Measurements from ENCODE around the gene ATP6V0C.

DNA sequence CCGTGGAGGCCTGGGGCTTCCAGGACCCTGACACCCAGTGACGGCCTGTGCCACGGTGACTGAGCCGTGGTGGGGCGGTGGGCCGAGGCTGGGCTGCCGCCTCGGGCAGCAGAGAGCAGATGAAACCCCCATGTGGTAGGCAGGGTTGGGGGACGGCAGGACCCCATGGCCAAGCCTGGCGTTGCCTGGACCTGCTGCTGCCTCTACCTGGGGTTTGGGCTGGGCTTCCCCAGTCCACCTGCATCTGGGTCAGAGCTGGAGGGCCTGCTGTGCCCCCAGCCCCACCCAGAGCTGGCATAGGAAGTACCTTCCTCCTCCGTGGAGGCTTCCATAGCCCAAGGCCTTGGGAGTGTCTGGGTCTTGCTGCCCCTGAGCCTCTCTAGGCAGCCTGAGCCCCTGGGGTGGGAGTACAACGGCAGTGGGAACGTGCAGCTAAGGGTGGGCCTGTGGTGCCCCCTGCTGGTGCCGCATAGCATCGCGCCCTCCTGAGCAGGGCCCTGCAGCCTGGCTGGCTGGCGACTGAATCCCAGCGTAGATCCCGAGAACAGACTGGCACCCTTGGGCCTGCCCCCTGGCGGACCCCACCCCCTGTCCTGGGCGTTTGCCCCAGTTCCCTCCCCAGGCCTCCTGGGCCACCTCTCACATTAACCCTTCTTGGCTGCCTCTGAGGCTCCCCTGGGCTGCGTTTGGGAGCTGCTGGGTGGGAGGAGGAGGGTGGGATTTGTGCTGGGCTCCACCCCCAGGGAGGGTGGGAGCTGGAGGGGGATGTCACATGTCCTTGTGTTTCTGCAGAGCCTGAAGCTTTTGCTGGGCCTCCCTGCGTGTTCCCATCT, 12.6 kb upstream of the ATP6V0C start:
- TF ChIP-seq, protein P1, sequence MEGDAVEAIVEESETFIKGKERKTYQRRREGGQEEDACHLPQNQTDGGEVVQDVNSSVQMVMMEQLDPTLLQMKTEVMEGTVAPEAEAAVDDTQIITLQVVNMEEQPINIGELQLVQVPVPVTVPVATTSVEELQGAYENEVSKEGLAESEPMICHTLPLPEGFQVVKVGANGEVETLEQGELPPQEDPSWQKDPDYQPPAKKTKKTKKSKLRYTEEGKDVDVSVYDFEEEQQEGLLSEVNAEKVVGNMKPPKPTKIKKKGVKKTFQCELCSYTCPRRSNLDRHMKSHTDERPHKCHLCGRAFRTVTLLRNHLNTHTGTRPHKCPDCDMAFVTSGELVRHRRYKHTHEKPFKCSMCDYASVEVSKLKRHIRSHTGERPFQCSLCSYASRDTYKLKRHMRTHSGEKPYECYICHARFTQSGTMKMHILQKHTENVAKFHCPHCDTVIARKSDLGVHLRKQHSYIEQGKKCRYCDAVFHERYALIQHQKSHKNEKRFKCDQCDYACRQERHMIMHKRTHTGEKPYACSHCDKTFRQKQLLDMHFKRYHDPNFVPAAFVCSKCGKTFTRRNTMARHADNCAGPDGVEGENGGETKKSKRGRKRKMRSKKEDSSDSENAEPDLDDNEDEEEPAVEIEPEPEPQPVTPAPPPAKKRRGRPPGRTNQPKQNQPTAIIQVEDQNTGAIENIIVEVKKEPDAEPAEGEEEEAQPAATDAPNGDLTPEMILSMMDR (IDR thresholded peaks at IDR 0.05; ENCODE audit: poor library complexity), result peak; percentile 98
- no peak for TF ChIP-seq EZH2 (IDR thresholded peaks at IDR 0.05; ENCODE audit: borderline replicate concordance)
